ENCODE results near the gene DNAI1.
"Not testable (repeated sequence)": the region's sequence is repeated elsewhere in the genome, so short reads cannot be mapped to it uniquely, and the experiment has no call there.

DNAI1 gene

DNA sequence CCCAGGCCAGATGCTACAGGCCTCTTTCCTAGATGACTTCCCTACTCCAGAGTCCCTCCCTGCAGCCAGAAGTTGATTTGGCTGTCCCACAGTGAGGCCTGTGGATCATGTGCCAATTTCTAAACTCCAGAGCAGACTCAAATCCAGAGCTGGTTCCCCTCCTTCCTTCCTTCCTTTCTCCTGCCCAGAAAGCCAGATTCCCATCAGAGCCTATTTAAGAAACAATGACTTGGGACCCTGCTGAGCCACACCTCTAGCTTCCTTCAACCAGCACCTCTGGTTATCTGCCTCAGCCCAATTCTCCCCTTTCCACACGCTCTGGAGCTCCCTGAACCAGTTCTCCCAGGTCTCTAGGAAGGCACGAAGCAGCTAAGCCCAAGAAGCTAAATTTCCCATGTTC, 7.5 kb upstream of the DNAI1 start:
- no peak for DNase-seq (ENCODE audit: low spot score)

DNA sequence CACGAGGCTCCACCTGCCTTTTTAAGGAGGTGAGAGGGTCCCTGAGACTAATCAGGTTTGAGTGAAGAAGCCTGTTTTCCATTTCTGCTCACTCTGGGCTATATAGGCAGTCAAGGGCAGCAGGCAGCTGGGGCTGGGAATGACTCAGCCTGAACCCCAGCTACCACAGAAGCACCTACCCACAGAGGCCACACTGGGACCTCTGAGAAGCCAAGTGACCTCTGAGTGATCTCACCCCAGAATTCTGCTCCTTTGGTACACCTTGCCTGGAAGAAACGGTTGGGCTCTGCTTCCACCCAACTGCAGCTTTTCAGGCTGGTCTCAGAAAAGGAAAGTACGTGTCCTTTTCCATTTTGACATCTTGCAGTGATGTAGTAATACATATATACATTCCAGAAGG, 7.1 kb upstream of the DNAI1 start:
- DNase-seq (ENCODE audit: low spot score): no peak

GRCh38 chr9:34452568-34452967, 6.0 kb upstream of the DNAI1 start:
- no peak for DNase-seq (ENCODE audit: low spot score)

DNA sequence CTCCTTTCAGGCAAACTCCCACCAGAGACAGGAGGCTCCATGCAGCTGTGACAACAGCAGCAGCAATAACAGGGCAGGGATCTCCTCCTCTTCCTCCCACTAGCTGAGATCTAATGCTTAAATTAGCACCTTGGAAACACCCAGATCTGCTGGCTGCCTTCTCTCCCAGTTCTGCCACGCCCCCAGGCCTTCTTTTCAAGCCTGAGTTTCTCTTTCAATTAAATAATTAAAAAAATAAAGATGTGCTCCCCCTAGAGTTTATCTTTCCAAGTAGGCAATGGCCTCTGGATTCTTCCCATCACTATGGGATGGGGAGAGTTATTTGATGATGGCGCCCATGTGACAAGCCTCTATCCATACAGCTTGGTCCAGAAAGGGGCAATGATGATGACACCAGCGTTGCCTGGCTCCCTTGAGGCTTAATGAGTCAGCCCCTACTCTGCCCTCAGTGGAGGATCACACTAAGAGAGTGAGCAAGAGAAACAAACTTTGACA, 4.0 kb upstream of the DNAI1 start:
- DNase-seq (ENCODE audit: low spot score): peak; percentile 53

DNA sequence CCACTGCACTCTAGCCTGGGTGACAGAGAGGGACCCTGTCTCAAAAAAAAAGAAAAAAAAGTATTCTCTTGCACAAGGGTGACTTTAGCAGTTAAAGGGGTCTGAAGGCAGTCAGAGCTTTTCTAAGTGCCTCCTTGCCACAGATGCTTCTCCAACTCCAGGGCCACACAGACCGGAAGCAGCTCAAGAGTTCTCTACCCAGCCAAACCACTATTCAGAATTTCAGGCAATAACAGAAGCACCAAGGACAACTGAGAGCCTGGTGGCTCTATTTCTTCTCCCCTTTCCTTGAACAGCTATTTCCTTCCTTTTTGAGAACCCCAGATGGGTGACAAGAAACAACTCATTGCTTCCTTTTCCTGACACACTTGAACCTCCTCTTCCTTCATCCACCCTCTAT, 2.5 kb upstream of the DNAI1 start:
- no peak for DNase-seq (ENCODE audit: low spot score)

GRCh38 chr9:34456746-34457145, 1.9 kb upstream of the DNAI1 start:
- DNase-seq (ENCODE audit: low spot score): no peak

DNA sequence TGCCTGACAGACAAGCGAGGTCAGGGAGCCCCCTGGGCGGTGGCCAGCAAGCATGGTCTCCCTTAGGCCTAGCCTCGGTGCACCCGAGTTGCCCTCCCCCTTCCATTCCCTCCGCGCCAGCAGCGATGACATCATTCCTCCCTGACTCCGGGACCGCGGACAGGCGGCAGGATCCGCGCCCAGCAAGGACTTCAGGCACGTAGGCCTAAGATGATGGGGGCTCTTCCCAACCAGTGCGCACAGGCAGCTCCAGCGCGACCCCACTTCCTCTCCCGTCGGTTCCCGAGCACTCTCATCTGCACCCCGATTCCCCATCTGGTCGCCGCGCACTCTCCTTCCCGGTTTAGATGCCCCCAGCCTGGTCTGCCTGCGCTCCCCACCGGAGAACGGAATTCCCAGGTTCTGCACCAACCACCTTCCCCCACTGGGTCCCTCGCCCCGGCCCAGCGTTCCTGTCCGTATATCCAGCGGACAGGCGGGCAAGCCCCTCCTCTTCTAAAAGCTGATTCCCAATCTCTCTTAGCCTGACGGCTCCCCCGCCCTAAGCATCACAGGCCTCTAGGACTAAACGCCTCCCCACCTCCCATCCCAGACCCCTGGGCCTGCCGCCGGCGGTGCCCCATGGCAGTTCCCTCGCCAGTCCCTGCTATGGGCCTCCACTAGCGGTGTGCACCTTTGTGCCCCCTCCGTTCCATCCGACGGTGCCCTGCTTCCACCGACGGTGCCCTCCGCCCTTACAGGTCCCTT, 1.2 kb upstream of the DNAI1 start:
- DNase-seq (ENCODE audit: low spot score): peak; percentile 84

GRCh38 chr9:34458959-34459340, 345 bp downstream of the DNAI1 start:
- peak; percentile 13 for DNase-seq (ENCODE audit: low spot score)

DNA sequence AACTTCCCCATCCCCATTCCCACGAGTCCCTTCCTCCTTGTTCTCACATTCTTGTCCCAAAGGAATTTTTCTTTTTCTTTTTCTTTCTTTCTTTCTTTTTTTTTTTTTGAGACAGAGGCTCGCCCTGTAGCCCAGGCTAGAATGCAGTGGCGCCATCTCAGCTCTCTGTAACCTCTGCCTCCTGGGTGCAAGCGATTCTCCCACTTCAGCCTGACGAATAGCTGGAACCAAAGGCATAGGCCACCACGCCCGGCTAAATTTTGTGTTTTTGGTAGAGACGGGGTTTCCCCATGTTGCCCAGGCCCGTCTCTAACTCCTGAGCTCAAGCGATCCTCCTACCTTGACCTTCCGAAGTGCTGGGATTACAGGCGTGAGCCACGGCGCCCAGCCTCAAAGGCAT, 751 bp downstream of the DNAI1 start:
- no peak for DNase-seq (ENCODE audit: low spot score)

DNA sequence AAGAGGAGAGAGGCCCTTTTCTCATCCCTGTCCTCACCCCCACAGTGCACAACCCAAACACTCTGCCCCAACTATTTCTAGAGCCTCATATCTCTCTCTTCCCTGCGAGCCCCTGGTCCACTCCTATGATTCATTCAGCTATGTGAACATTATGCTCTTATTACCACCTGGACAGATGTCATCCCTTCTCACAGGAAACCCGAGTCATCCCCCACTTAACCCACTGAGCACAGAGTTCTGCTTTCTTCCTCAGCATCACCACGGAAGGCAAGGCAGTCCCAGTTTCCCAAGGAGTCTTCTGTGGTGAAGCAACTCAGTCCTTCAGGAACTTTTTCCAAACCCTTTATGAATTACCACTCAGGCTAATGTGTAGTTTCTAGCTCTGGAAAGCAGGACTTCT, 1.3 kb downstream of the DNAI1 start:
- DNase-seq (ENCODE audit: low spot score): no peak

GRCh38 chr9:34463098-34463900, 4.7 kb downstream of the DNAI1 start:
- DNase-seq (ENCODE audit: low spot score): peak; percentile 60

GRCh38 chr9:34463901-34464232, 5.3 kb downstream of the DNAI1 start:
- DNase-seq (ENCODE audit: low spot score): no peak

DNA sequence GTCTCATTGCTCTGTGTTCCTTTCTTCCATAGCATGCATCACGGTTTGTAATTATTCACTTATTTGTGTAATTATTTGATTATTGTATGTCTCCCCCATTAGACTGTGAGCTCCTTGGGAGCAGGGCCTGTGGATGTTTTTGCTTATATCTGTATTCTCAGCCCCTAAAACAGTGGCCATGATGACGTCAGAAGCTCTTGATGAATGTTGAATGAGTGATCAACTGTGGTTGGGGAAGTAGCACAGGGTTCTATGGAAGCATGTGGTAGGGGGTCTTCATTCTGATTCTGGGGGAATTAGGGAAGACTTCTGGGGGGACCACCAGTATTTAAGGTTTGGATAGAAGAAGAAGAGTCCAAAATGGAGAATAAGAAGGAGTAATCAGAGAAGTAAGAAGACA, 6.0 kb downstream of the DNAI1 start:
- DNase-seq (ENCODE audit: low spot score): no peak

- no peak for DNase-seq (ENCODE audit: low spot score)
Measured at GRCh38 chr9:34465468-34465867, 6.9 kb downstream of the DNAI1 start.

DNA sequence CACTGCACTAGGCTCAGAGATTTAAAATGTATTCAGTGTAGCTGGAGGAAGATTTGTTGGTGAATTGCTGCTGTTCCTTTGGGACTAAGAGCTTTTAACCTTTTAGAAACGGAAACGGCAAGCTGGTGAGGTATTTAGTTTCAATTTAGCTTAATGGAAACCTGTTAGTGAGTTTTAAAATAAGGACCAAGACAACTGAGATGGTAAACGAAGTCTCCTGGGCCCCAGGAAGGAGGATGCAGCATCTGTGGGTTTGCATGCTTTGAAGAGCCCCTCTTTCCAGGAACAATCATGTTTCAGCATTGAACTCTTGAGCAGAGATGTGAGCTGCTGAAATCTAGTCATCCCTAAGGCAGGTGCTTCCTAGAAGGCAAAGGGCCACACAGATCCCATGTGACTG, 16.5 kb downstream of the DNAI1 start:
- DNase-seq (ENCODE audit: low spot score): no peak

DNA sequence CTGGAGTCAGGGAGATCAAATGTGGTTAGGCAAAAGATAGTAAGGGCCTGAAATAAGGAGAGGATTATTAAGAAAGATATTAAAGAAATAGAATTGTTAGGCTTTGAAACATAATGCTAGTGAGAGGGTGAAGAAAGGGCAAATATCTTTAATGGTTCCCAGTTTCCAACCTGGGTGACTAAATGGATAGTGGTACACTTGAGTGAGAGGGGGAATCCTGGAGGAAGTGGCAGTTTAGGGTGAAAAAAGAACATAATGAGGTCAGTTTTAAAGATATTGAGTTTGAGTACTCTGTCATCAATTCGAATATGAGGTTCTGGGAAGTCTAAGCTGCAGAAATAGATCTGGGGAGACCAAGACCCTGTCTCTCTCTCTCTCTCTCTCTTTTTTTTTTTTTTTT, 18.9 kb downstream of the DNAI1 start:
- no peak for DNase-seq (ENCODE audit: low spot score)

DNA sequence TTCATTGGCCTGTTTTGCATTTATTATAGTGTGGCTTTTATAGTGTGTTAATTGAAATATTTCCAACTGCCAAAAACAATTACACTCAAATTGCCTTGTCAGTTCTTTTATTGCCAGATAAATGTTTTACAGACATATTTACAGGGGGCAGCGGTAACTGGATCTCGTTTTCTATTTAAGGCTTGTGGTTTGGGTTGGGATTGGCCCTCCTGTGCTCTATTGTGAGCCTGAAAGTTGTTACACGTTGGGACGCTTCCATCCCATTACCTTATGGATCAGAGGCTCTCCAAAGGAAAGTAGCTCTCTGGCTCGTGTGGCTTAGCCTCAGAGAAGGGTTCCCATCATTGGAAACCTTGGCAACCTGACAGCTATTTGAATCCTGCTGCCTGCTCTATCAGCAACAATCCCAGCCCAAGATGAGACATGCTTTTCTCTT, 20.8 kb downstream of the DNAI1 start:
- no peak for DNase-seq (ENCODE audit: low spot score)

DNA sequence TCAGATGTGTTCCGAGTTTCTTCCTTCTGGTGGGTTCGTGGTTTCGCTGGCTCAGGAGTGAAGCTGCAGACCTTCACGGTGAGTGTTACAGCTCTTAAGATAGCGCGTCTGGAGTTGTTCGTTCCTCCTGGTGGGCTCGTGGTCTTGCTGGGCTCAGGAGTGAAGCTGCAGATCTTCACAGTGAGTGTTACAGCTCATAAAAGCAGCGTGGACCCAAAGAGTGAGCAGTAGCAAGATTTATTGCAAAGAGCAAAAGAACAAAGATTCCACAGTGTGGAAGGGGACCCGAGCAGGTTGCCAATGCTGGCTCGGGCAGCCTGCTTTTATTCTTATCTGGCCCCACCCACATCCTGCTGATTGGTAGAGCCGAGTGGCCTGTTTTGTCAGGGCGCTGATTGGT, 23.0 kb downstream of the DNAI1 start:
- DNase-seq (ENCODE audit: low spot score): not testable (repeated sequence)

DNA sequence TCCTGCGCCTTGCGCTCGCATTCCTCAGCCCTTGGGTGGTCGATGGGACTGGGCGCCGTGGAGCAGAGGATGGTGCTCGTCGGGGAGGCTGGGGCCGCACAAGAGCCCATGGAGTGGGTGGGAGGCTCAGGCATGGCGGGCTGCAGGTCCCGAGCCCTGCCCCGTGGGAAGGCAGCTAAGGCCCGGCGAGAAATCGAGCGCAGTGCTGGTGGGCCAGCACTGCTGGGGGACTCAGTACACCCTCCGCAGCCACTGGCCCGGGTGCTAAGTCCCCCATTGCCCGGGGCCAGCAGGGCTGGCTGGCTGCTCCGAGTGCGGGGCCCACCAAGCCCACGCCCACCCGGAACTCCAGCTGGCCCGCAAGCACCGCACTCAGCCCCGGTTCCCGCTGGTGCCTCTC, 24.1 kb downstream of the DNAI1 start:
- not testable (repeated sequence) for DNase-seq (ENCODE audit: low spot score)

GRCh38 chr9:34484678-34485077, 26.1 kb downstream of the DNAI1 start:
- no peak for DNase-seq (ENCODE audit: low spot score)

GRCh38 chr9:34485822-34486221, 27.2 kb downstream of the DNAI1 start:
- DNase-seq (ENCODE audit: low spot score): no peak

- DNase-seq (ENCODE audit: low spot score): no peak
Measured at GRCh38 chr9:34486572-34486971, 28.0 kb downstream of the DNAI1 start.

DNA sequence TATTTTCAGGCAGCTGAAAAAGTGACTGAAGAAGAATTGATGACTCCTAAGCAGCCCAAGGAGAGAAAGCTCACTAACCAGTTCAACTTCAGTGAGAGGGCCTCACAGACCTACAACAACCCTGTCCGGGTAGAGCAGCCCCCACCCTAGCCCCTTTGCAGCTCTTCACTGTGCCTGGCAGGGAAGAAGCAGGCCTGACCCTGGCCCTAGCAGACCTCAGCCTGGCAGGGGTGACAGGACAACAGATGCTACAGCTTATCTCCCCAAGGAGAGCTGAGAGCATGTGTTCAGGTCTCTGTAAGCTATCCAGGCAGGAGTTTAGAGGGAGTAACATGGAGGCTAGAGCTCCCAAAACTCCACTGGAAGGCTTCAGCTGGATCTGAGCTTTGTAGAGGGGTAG, 31.8 kb downstream of the DNAI1 start:
- DNase-seq (ENCODE audit: low spot score): no peak

DNA sequence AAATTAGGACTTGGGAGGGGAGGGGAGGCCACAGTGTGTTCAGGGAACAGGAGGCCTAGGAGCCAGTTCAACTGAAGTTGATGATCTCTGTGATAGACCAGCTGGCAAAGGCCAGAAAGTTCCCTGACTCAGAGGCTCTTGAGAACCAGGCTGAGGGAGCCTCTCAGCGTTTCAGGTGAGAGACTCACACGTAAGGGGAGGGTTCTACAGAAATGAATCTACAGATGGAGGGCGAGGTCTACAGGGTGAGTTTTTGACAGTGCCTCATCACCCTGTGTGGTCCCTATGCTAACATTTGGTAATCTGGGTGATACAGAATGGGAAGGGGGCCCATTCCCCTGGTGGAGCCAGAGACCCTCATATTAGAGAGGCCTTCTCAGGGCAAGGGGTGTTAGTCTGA, 32.2 kb downstream of the DNAI1 start:
- no peak for DNase-seq (ENCODE audit: low spot score)
